ENCODE results near the gene RAB11FIP5.
"Not testable (repeated sequence)": the region's sequence is repeated elsewhere in the genome, so short reads cannot be mapped to it uniquely, and the experiment has no call there.

The RAB11FIP5 gene

GRCh38 chr2:73111073-73112025 is 1.4 kb downstream of the RAB11FIP5 start:
- DNase-seq = peak; percentile 74

GRCh38 chr2:73110168-73111072 is 2.3 kb downstream of the RAB11FIP5 start:
- DNase-seq = no peak

- DNase-seq = no peak
These were observed 3.1 kb downstream of the RAB11FIP5 start for GRCh38 chr2:73109431-73110167.

GRCh38 chr2:73107211-73107926 is 5.4 kb downstream of the RAB11FIP5 start:
- peak; percentile 37 for DNase-seq

- no peak for DNase-seq
These were observed 6.0 kb downstream of the RAB11FIP5 start for GRCh38 chr2:73106791-73107190.

GRCh38 chr2:73105511-73105971 is 7.2 kb downstream of the RAB11FIP5 start:
- DNase-seq = peak; percentile 50

GRCh38 chr2:73104933-73105332 is 7.8 kb downstream of the RAB11FIP5 start:
- DNase-seq = no peak

- DNase-seq = no peak
These were observed 9.7 kb downstream of the RAB11FIP5 start for GRCh38 chr2:73103018-73103542.

- no peak for DNase-seq
These were observed 11.0 kb downstream of the RAB11FIP5 start for GRCh38 chr2:73101626-73102256.

GRCh38 chr2:73100956-73101355 is 11.8 kb downstream of the RAB11FIP5 start:
- DNase-seq = no peak

- no peak for DNase-seq
These were observed 13.3 kb downstream of the RAB11FIP5 start for GRCh38 chr2:73099486-73099885.

- DNase-seq = no peak
These were observed 16.8 kb downstream of the RAB11FIP5 start for GRCh38 chr2:73095910-73096309.

- DNase-seq = not testable (repeated sequence)
These were observed 19.0 kb downstream of the RAB11FIP5 start for GRCh38 chr2:73093601-73094218.

- no peak for DNase-seq
These were observed 20.5 kb downstream of the RAB11FIP5 start for GRCh38 chr2:73092146-73092783.

- DNase-seq = no peak
These were observed 21.1 kb downstream of the RAB11FIP5 start for GRCh38 chr2:73091696-73092095.

GRCh38 chr2:73091164-73091563 is 21.6 kb downstream of the RAB11FIP5 start:
- peak; percentile 84 for DNase-seq

- peak; percentile 99 for DNase-seq
These were observed 23.3 kb downstream of the RAB11FIP5 start for GRCh38 chr2:73089270-73090030.

GRCh38 chr2:73088703-73089102 is 24.0 kb downstream of the RAB11FIP5 start:
- DNase-seq = no peak

GRCh38 chr2:73088211-73088610 is 24.5 kb downstream of the RAB11FIP5 start:
- DNase-seq = no peak

Measured in islet precursor cell (in vitro differentiated cells).